ENCODE results near the gene PTPRN2. TPM values are rescaled to one million over a fixed set of nuclear protein-coding genes. Genes with fewer than 3 reads are reported as not detected.

Gene PTPRN2
- total and polyA plus RNA-seq, 2 of the 8 experiments (the other 6 are each of a cell fraction or from before 2014, with no cell fraction given), result 2.6 to 4.5 TPM

GRCh38 chr7:158623241-158623640, 35.6 kb upstream of the PTPRN2 start (continued):
- TF ChIP-seq POU5F1 (IDR thresholded peaks at IDR 0.05; ENCODE audit: low read depth, low read length), result no peak
- TF ChIP-seq, protein P1, sequence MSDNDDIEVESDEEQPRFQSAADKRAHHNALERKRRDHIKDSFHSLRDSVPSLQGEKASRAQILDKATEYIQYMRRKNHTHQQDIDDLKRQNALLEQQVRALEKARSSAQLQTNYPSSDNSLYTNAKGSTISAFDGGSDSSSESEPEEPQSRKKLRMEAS (IDR thresholded peaks at IDR 0.05), result no peak

Data from H1 (cell line).